Hepatocyte (in vitro differentiated cells): ENCODE measurements around the gene PRKCA.

Experiments
- EZH2phosphoT487 ChIP-seq: fragments of 200-600 bp; sonication (generic); IDR thresholded peaks from one replicate; pipeline ENCODE4 v1.6.1; 2018; ENCODE audit warnings: antibody characterized with exemption, mild to moderate bottlenecking, low read depth, moderate library complexity; ENCODE audit not compliant: unreplicated experiment, severe bottlenecking
- TF ChIP-seq, protein P1 (sequence below): fragments of 200-600 bp; sonication (generic); IDR thresholded peaks from 2 replicates; pipeline ENCODE4 v1.5.1; 2016; ENCODE audit warnings: antibody characterized with exemption, mild to moderate bottlenecking; ENCODE audit not compliant: poor library complexity

DNA sequence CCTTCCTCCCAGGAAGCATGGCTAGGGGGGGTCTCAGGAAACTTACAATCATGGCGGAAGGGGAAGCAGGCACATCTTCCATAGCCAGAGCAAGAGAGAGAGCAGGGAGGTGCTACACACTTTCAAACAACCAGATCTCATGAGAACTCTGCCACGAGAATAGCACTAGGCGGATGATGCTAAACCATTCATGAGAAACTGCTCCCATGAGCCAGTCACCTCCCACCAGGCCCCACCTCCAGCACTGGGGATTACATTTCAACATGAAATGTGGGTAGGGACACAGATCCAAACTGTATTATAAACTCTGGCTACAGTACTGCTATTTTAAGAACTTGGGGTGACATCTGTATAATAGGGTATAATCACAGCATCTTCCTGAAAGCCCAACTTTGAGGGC lies 449.4 kb downstream of the PRKCA start:
- TF ChIP-seq, protein P1, sequence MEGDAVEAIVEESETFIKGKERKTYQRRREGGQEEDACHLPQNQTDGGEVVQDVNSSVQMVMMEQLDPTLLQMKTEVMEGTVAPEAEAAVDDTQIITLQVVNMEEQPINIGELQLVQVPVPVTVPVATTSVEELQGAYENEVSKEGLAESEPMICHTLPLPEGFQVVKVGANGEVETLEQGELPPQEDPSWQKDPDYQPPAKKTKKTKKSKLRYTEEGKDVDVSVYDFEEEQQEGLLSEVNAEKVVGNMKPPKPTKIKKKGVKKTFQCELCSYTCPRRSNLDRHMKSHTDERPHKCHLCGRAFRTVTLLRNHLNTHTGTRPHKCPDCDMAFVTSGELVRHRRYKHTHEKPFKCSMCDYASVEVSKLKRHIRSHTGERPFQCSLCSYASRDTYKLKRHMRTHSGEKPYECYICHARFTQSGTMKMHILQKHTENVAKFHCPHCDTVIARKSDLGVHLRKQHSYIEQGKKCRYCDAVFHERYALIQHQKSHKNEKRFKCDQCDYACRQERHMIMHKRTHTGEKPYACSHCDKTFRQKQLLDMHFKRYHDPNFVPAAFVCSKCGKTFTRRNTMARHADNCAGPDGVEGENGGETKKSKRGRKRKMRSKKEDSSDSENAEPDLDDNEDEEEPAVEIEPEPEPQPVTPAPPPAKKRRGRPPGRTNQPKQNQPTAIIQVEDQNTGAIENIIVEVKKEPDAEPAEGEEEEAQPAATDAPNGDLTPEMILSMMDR, result no peak
- TF ChIP-seq EZH2phosphoT487, result no peak
